ENCODE measurements around the gene SLITRK2.

The SLITRK2 gene

GRCh38 chrX:145817331-145818185 is at the start of gene SLITRK2:
Gene SLITRK2, plus strand, starts transcription at chrX:145817829. Its CDS starts 4,597 bp downstream, at chrX:145822426.
- no peak for DNase-seq (ENCODE audit: low read depth in 2 of 2)

GRCh38 chrX:145773006-145773405 is 44.6 kb upstream of the SLITRK2 start:
- DNase-seq (ENCODE audit: low read depth in 2 of 2): no peak

- DNase-seq (ENCODE audit: low read depth in 2 of 2): no peak
Measured at GRCh38 chrX:145792281-145792680, 25.3 kb upstream of the SLITRK2 start.

GRCh38 chrX:145803508-145803907 is 14.1 kb upstream of the SLITRK2 start:
- DNase-seq (ENCODE audit: low read depth in 2 of 2): no peak

GRCh38 chrX:145813081-145813480 is 4.5 kb upstream of the SLITRK2 start:
- no peak for DNase-seq (ENCODE audit: low read depth in 2 of 2)

GRCh38 chrX:145816601-145817315 is 871 bp upstream of the SLITRK2 start:
- no peak for DNase-seq (ENCODE audit: low read depth in 2 of 2)

- no peak for DNase-seq (ENCODE audit: low read depth in 2 of 2)
Measured at GRCh38 chrX:145818186-145819113, 821 bp downstream of the SLITRK2 start.

- no peak for DNase-seq (ENCODE audit: low read depth in 2 of 2)
Measured at GRCh38 chrX:145820825-145821224, 3.2 kb downstream of the SLITRK2 start.

- DNase-seq (ENCODE audit: low read depth in 2 of 2): no peak
Measured at GRCh38 chrX:145821291-145821897, 3.8 kb downstream of the SLITRK2 start.

- no peak for DNase-seq (ENCODE audit: low read depth in 2 of 2)
Measured at GRCh38 chrX:145821898-145822571, 4.4 kb downstream of the SLITRK2 start.

- no peak for DNase-seq (ENCODE audit: low read depth in 2 of 2)
Measured at GRCh38 chrX:145823132-145823531, 5.5 kb downstream of the SLITRK2 start.

GRCh38 chrX:145825896-145826295 is 8.3 kb downstream of the SLITRK2 start:
- no peak for DNase-seq (ENCODE audit: low read depth in 2 of 2)

GRCh38 chrX:145826466-145826865 is 8.8 kb downstream of the SLITRK2 start:
- DNase-seq (ENCODE audit: low read depth in 2 of 2): no peak

- no peak for DNase-seq (ENCODE audit: low read depth in 2 of 2)
Measured at GRCh38 chrX:145832796-145833195, 15.2 kb downstream of the SLITRK2 start.

GRCh38 chrX:145840531-145840930 is 22.9 kb downstream of the SLITRK2 start:
- DNase-seq (ENCODE audit: low read depth in 2 of 2): no peak

GRCh38 chrX:145843146-145843904 is 25.7 kb downstream of the SLITRK2 start:
- DNase-seq (ENCODE audit: low read depth in 2 of 2): no peak

- DNase-seq (ENCODE audit: low read depth in 2 of 2): no peak
Measured at GRCh38 chrX:145844886-145845285, 27.3 kb downstream of the SLITRK2 start.

GRCh38 chrX:145848448-145848847 is 30.8 kb downstream of the SLITRK2 start:
- DNase-seq (ENCODE audit: low read depth in 2 of 2): no peak

- DNase-seq (ENCODE audit: low read depth in 2 of 2): no peak
Measured at GRCh38 chrX:145848857-145849256, 31.2 kb downstream of the SLITRK2 start.

- DNase-seq (ENCODE audit: low read depth in 2 of 2): no peak
Measured at GRCh38 chrX:145853181-145853580, 35.6 kb downstream of the SLITRK2 start.
